HepG2 (cell line): ENCODE data around the gene SYT14. TPM values are rescaled to one million over a fixed set of nuclear protein-coding genes. Genes with fewer than 3 reads are reported as not detected.

Source experiments
- ATAC-seq: fragments of 200-7000 bp; cut with Tn5 transposase; 3 replicates; pipeline ENCODE4 v1.9.1; 2020; ENCODE audit warnings: mild to moderate bottlenecking, moderate library complexity
- BruUV-seq: library from RNA; stranded (reverse); fragments of 400-500 nt; replicated peaks from 2 replicates; lab custom pipeline; 2021; lab: Mats Ljungman, UMichigan
- CTCF ChIA-PET: fragments of 300-600 bp; formaldehyde crosslinking; extraction: SDS; loops from one replicate; lab custom pipeline; 2021; ENCODE audit warnings: low total read pairs, inconsistent platforms, low intra/inter-chr PET ratio; lab: Yijun Ruan, JAX
- POLR2A ChIA-PET: fragments of 350-600 bp; sonication (Branson Sonifier 250); formaldehyde crosslinking; loops from one replicate; lab custom pipeline; 2020; ENCODE audit warnings: antibody characterized with exemption, inconsistent platforms; lab: Yijun Ruan, JAX
- DNase-seq: peaks from one replicate; pipeline ENCODE4 v3.0.0-alpha.2; 2015; ENCODE audit warnings: low spot score
- FAIRE-seq: peaks from 3 replicates; lab custom pipeline; 2011; peaks lifted over from hg19 to GRCh38; lab: Jason Lieb, UNC
- H2AFZ ChIP-seq: one replicate; pipeline ENCODE4 v1.6.1; 2011; ENCODE audit warnings: low read length, inconsistent platforms
- H3K27ac ChIP-seq: fragments of 300-600 bp; 3 replicates; pipeline ENCODE4 v1.8.0; 2011; ENCODE audit warnings: mixed run types, mild to moderate bottlenecking, mixed read lengths, low read length, inconsistent platforms; ENCODE audit not compliant: insufficient read depth; ENCODE audit errors: extremely low read length
- H3K27me3 ChIP-seq, 2 experiments: fragments of 200-600 bp in 1 of 2; 2 replicates in 1 of 2; 3 replicates in 1 of 2; pipeline versions ENCODE4 v1.6.0 to v1.8.0; 2011; ENCODE audit warnings: low read length in 2 of 2, mild to moderate bottlenecking in 2 of 2, moderate library complexity in 2 of 2, inconsistent platforms in 1 of 2; ENCODE audit not compliant: insufficient read depth in 2 of 2, control insufficient read depth in 1 of 2
- H3K36me3 ChIP-seq, 2 experiments: fragments of 200-600 bp in 1 of 2; replicated peaks in 1 of 2; 2 replicates in 1 of 2; 3 replicates in 1 of 2; pipeline versions ENCODE4 v1.5.1 to v1.8.0; 2011; ENCODE audit warnings: low read length in 2 of 2, inconsistent platforms in 1 of 2; ENCODE audit not compliant: insufficient read depth in 2 of 2, control insufficient read depth in 1 of 2
- H3K4me1 ChIP-seq: 2 replicates; pipeline ENCODE4 v1.5.1; 2012; ENCODE audit warnings: low read length, inconsistent platforms; ENCODE audit not compliant: insufficient read depth
- H3K4me2 ChIP-seq: 2 replicates; pipeline ENCODE4 v1.6.0; 2011; ENCODE audit warnings: low read depth, low read length, inconsistent platforms
- H3K4me3 ChIP-seq, 3 experiments: fragments of 200-600 bp in 1 of 3; sonication (generic), shearing (Covaris generic) in 1 of 3; replicated peaks in 1 of 3; 2 replicates each; pipeline ENCODE4 v1.5.1; 2011 to 2016; ENCODE audit warnings: low read length in 3 of 3, inconsistent platforms in 2 of 3, low read depth in 2 of 3, mild to moderate bottlenecking in 2 of 3, control low read depth in 1 of 3, mixed read lengths in 1 of 3; ENCODE audit not compliant: insufficient read depth in 1 of 3
- H3K79me2 ChIP-seq: one replicate; pipeline ENCODE4 v1.6.1; 2011; ENCODE audit warnings: low read length, inconsistent platforms; ENCODE audit not compliant: insufficient read depth
- H3K9ac ChIP-seq: 2 replicates; pipeline ENCODE4 v1.6.0; 2011; ENCODE audit warnings: mild to moderate bottlenecking, low read depth, low read length, inconsistent platforms; ENCODE audit not compliant: insufficient read depth
- H3K9me3 ChIP-seq: 2 replicates; pipeline ENCODE4 v1.5.1; 2012; ENCODE audit warnings: mild to moderate bottlenecking, low read length
- H4K20me1 ChIP-seq: 2 replicates; pipeline ENCODE4 v1.6.0; 2011; ENCODE audit warnings: inconsistent platforms, mild to moderate bottlenecking, low read length, moderate library complexity; ENCODE audit not compliant: insufficient read depth
- DNMT3B ChIP-seq: conservative IDR thresholded peaks from 2 replicates; pipeline ENCODE4 v1.6.1; 2016; ENCODE audit warnings: missing biosample characterization, control low read depth
- HOXA3 ChIP-seq: sonication (generic); formaldehyde crosslinking; IDR thresholded peaks from 2 replicates; pipeline ENCODE4 v1.5.0; 2020; ENCODE audit warnings: missing genetic modification reagents
- JARID2 ChIP-seq: sonication (generic); formaldehyde crosslinking; IDR thresholded peaks from 2 replicates; pipeline ENCODE4 v1.8.1; 2023; ENCODE audit warnings: missing genetic modification reagents, inconsistent platforms; ENCODE audit not compliant: insufficient replicate concordance
- THAP11 ChIP-seq: IDR thresholded peaks from 2 replicates; pipeline ENCODE4 v1.6.1; 2016; ENCODE audit warnings: missing biosample characterization, missing genetic modification reagents
- YEATS2 ChIP-seq: sonication (generic); formaldehyde crosslinking; IDR thresholded peaks from 2 replicates; pipeline ENCODE4 v1.4.0; 2020; ENCODE audit warnings: missing genetic modification reagents, borderline replicate concordance
- ZGPAT ChIP-seq: IDR thresholded peaks from 2 replicates; pipeline ENCODE4 v1.6.1; 2016; ENCODE audit warnings: mild to moderate bottlenecking
- ZNF142 ChIP-seq: sonication (generic); formaldehyde crosslinking; IDR thresholded peaks from 2 replicates; pipeline ENCODE4 v1.4.0; 2020; ENCODE audit warnings: missing genetic modification reagents
- ZNF207 ChIP-seq: fragments of 450-650 bp; IDR thresholded peaks from 2 replicates; pipeline ENCODE4 v1.6.1; 2016; ENCODE audit warnings: antibody characterized with exemption, borderline replicate concordance
- ZNF276 ChIP-seq: sonication (generic); formaldehyde crosslinking; IDR thresholded peaks from 2 replicates; pipeline ENCODE4 v1.4.0; 2020; ENCODE audit warnings: mild to moderate bottlenecking, low read depth, missing genetic modification reagents
- WGBS: methylation state at CpG from one replicate; pipeline ENCODE4 v1.1.6; 2017; ENCODE audit warnings: low lambda C conversion rate; 5-methylcytosine and 5-hydroxymethylcytosine counted together
- in situ Hi-C: cut with HindIII; loops from 2 replicates; pipeline ENCODE4 v1.10.0; 2017; ENCODE audit warnings: low pct_unique_long_range_greater_than_20kb; ENCODE audit not compliant: extremely low pct_ligation_motif_present
- intact Hi-C: fragments of 100-400 bp; cut with micrococcal nuclease; formaldehyde crosslinking; loops from one replicate; pipeline ENCODE4 v1.10.0; 2022; ENCODE audit not compliant: unreplicated experiment
- polyA plus RNA-seq, 8 experiments: library from polyadenylated mRNA; depleted of rRNA in 3 of 8; stranded (reverse) in 7 of 8; unstranded in 1 of 8; fragments of >200 nt; fragmentation: Illumina TruSeq in 4 of 8; extraction: Trizol in 4 of 8; gene quantifications; 2 replicates each; pipeline versions ENCODE4 v1.2.1 to v1.2.3, GENCODE V29; 2011 to 2016; ENCODE audit warnings: low read depth in 4 of 8, missing spikeins in 1 of 8, mixed read lengths in 1 of 8; ENCODE audit not compliant: insufficient read depth in 1 of 8
- total RNA-seq, 5 experiments: library from RNA; depleted of rRNA; stranded (reverse); fragments of >200 nt; fragmentation: Illumina TruSeq; extraction: Trizol; gene quantifications; 2 replicates each; pipeline ENCODE4 v1.2.3, GENCODE V29; 2016; ENCODE audit warnings: low read depth in 1 of 5

SYT14 gene
- total and polyA plus RNA-seq, 2 of the 13 experiments (the other 11 are each of a cell fraction or from before 2014, with no cell fraction given), result not detected

- no TSS peak for BruUV-seq
- 12% methylated on average over 2 of the region's 2 CpGs for WGBS
- H3K4me2 ChIP-seq, result no peak overlapping the region
- ATAC-seq (no peak), DNase-seq (no peak), FAIRE-seq (no peak)
- no peak overlapping the region for H3K9ac ChIP-seq
- H3K4me3 ChIP-seq, result no peak overlapping the region
- ChIA-PET POLR2A (no interaction called here), CTCF (no interaction called here)
- H4K20me1 ChIP-seq, result no peaks in the 10 kb centered on the region
- no peaks in the 10 kb centered on the region for H3K79me2 ChIP-seq
- in situ Hi-C loops (no loop called here), intact Hi-C loops (no loop called here)
- no peaks in the 10 kb centered on the region; a peak in 1 of 5 replicates for H3K27me3 ChIP-seq
- no peak overlapping the region for H2AFZ ChIP-seq
- no peaks in the 10 kb centered on the region for H3K4me1 ChIP-seq
- no peaks in the 10 kb centered on the region for H3K9me3 ChIP-seq
- no peaks in the 10 kb centered on the region for H3K36me3 ChIP-seq
- no peak overlapping the region for H3K27ac ChIP-seq
- TF ChIP-seq YEATS2 (CRISPR knock-in tag), result no peak
- no peak for TF ChIP-seq JARID2 (CRISPR knock-in tag)
- no peak for TF ChIP-seq ZNF207
- TF ChIP-seq THAP11 (CRISPR knock-in tag), result no peak
- no peak for TF ChIP-seq ZGPAT (CRISPR knock-in tag)
- TF ChIP-seq DNMT3B (CRISPR knock-in tag), result no peak
- TF ChIP-seq ZNF276, result no peak
- no peak for TF ChIP-seq ZNF142 (CRISPR knock-in tag)
- TF ChIP-seq HOXA3, result no peak
Observed at GRCh38 chr1:209931141-209931540, 6.9 kb upstream of the SYT14 start.
